HCT116 (cell line): ENCODE data around the gene CTDSPL2. TPM values are rescaled to one million over a fixed set of nuclear protein-coding genes. Genes with fewer than 3 reads are reported as not detected.
"Not testable (repeated sequence)": the region's sequence is repeated elsewhere in the genome, so short reads cannot be mapped to it uniquely, and the experiment has no call there.

Experiments
- ATAC-seq: fragments of 200-7000 bp; cut with Tn5 transposase; 2 replicates; pipeline ENCODE4 v1.9.1; 2020; ENCODE audit warnings: mild to moderate bottlenecking, moderate library complexity
- BruUV-seq: library from RNA; stranded (reverse); fragments of 400-500 nt; replicated peaks from 2 replicates; lab custom pipeline; 2021; lab: Mats Ljungman, UMichigan
- CTCF ChIA-PET: fragments of 300-600 bp; sonication (Branson Sonifier 250); formaldehyde crosslinking; loops from one replicate; lab custom pipeline; 2021; ENCODE audit warnings: antibody characterized with exemption; lab: Charles Lee
- POLR2A ChIA-PET: fragments of 300-600, 350-600 bp; sonication (Branson Sonifier 250); formaldehyde crosslinking; loops from one replicate; lab custom pipeline; 2021; ENCODE audit warnings: antibody characterized with exemption; lab: Charles Lee
- RAD21 ChIA-PET, 2 experiments: fragments of 300-600 bp; sonication (Branson Sonifier 250); formaldehyde crosslinking; loops; one replicate each; lab custom pipeline; 2023; ENCODE audit warnings: low total read pairs in 2 of 2; ENCODE audit not compliant: uncharacterized antibody in 2 of 2, unreplicated experiment in 2 of 2, low non-redundant PET in 1 of 2; lab: Charles Lee
- DNase-seq: peaks from one replicate; pipeline ENCODE4 v3.0.0-alpha.2; 2010; ENCODE audit warnings: low read depth, low spot score
- H2AFZ ChIP-seq: fragments of 200-600 bp; shearing (Covaris generic), sonication (generic); 2 replicates; pipeline ENCODE4 v1.6.1; 2017; ENCODE audit warnings: low read depth, mixed run types, mixed read lengths, antibody characterized with exemption, low read length; ENCODE audit not compliant: poor library complexity, severe bottlenecking
- H3K27ac ChIP-seq: 2 replicates; pipeline ENCODE4 v1.5.1; 2012; ENCODE audit warnings: low read depth, low read length
- H3K27me3 ChIP-seq: fragments of 200-600 bp; sonication (generic); 2 replicates; pipeline ENCODE4 v1.6.1; 2016; ENCODE audit warnings: mixed run types, low read length, mixed read lengths; ENCODE audit not compliant: insufficient read depth
- H3K36me3 ChIP-seq, 2 experiments: fragments of 200-500 bp in 1 of 2; fragments of 200-600 bp in 1 of 2; sonication (Bioruptor generic) in 1 of 2; sonication (generic) in 1 of 2; 2 replicates each; pipeline versions ENCODE4 v1.5.1 to v1.6.1; 2014 to 2016; ENCODE audit warnings: low read length in 2 of 2, inconsistent platforms in 1 of 2, mixed read lengths in 1 of 2, mixed run types in 1 of 2; ENCODE audit not compliant: insufficient read depth in 2 of 2, control insufficient read depth in 1 of 2
- H3K4me1 ChIP-seq, 2 experiments: fragments of 200-600 bp in 1 of 2; sonication (generic) in 1 of 2; 2 replicates each; pipeline versions ENCODE4 v1.5.1 to v1.6.1; 2012 to 2017; ENCODE audit warnings: low read length in 2 of 2, inconsistent platforms in 1 of 2, mild to moderate bottlenecking in 1 of 2, mixed read lengths in 1 of 2, mixed run types in 1 of 2, moderate library complexity in 1 of 2; ENCODE audit not compliant: insufficient read depth in 2 of 2, control insufficient read depth in 1 of 2
- H3K4me2 ChIP-seq: fragments of 200-600 bp; sonication (generic); 2 replicates; pipeline ENCODE4 v1.6.1; 2017; ENCODE audit warnings: mixed run types, low read length, mixed read lengths
- H3K4me3 ChIP-seq, 2 experiments: fragments of 200-600 bp in 1 of 2; sonication (generic) in 1 of 2; replicated peaks in 1 of 2; 2 replicates each; pipeline ENCODE4 v1.5.1; 2011 to 2016; ENCODE audit warnings: low read length in 2 of 2, control low read depth in 1 of 2, low read depth in 1 of 2, mild to moderate bottlenecking in 1 of 2, mixed read lengths in 1 of 2, mixed run types in 1 of 2
- H3K79me2 ChIP-seq: fragments of 200-600 bp; sonication (generic); 2 replicates; pipeline ENCODE4 v1.6.1; 2017; ENCODE audit warnings: mild to moderate bottlenecking, mixed run types, low read length, moderate library complexity, mixed read lengths; ENCODE audit not compliant: insufficient read depth
- H3K9ac ChIP-seq: fragments of 200-600 bp; sonication (generic); 2 replicates; pipeline ENCODE4 v1.6.1; 2016; ENCODE audit warnings: low read length, mixed read lengths
- H3K9me2 ChIP-seq: fragments of 200-600 bp; sonication (generic), shearing (Covaris generic); 2 replicates; pipeline ENCODE4 v1.6.1; 2017; ENCODE audit warnings: mixed run types, mild to moderate bottlenecking, moderate library complexity; ENCODE audit not compliant: insufficient read depth
- H3K9me3 ChIP-seq, 2 experiments: fragments of 200-500 bp in 1 of 2; fragments of 200-600 bp in 1 of 2; sonication (Bioruptor generic) in 1 of 2; sonication (generic) in 1 of 2; 2 replicates each; pipeline ENCODE4 v1.6.1; 2014 to 2017; ENCODE audit warnings: low read length in 2 of 2, mixed read lengths in 2 of 2, inconsistent platforms in 1 of 2, low read depth in 1 of 2, mild to moderate bottlenecking in 1 of 2, mixed run types in 1 of 2, moderate library complexity in 1 of 2; ENCODE audit not compliant: control insufficient read depth in 1 of 2, insufficient read depth in 1 of 2
- H4K20me1 ChIP-seq: fragments of 200-600 bp; sonication (generic), shearing (Covaris generic); 2 replicates; pipeline ENCODE4 v1.6.1; 2017; ENCODE audit warnings: mixed run types, mild to moderate bottlenecking, moderate library complexity; ENCODE audit not compliant: insufficient read depth
- JUND ChIP-seq: IDR thresholded peaks from 2 replicates; pipeline ENCODE4 v1.6.1; 2012
- RAD21 ChIP-seq: IDR thresholded peaks from 2 replicates; pipeline ENCODE4 v1.6.1; 2012; ENCODE audit warnings: low read depth, mild to moderate bottlenecking
- ZNF274 ChIP-seq: fragments of 200-500 bp; sonication (Bioruptor generic); IDR thresholded peaks from 2 replicates; pipeline ENCODE4 v1.6.1; 2014; ENCODE audit warnings: mild to moderate bottlenecking, low read depth, low read length, inconsistent platforms
- intact Hi-C: fragments of 100-400 bp; cut with micrococcal nuclease; formaldehyde crosslinking; loops from 2 replicates; pipeline ENCODE4 v1.10.0; 2022
- total RNA-seq: library from RNA; stranded (reverse); gene quantifications from one replicate; pipeline ENCODE4 v1.2.1, GENCODE V29; 2021; ENCODE audit not compliant: unreplicated experiment
- TF ChIP-seq, protein P1 (sequence below), 3 experiments: fragments of 200-600 bp in 1 of 3; sonication (generic) in 1 of 3; IDR thresholded peaks in 2 of 3; conservative IDR thresholded peaks in 1 of 3; 2 replicates each; pipeline ENCODE4 v1.5.1; 2012 to 2017; ENCODE audit warnings: low read depth in 2 of 3, low read length in 2 of 3, antibody characterized with exemption in 1 of 3, borderline replicate concordance in 1 of 3, control low read depth in 1 of 3, mild to moderate bottlenecking in 1 of 3, mixed read lengths in 1 of 3, mixed run types in 1 of 3, moderate library complexity in 1 of 3; ENCODE audit not compliant: insufficient read depth in 1 of 3

Gene CTDSPL2
- total RNA-seq, 1 experiment from 2014 or later = 56.0 TPM

DNA sequence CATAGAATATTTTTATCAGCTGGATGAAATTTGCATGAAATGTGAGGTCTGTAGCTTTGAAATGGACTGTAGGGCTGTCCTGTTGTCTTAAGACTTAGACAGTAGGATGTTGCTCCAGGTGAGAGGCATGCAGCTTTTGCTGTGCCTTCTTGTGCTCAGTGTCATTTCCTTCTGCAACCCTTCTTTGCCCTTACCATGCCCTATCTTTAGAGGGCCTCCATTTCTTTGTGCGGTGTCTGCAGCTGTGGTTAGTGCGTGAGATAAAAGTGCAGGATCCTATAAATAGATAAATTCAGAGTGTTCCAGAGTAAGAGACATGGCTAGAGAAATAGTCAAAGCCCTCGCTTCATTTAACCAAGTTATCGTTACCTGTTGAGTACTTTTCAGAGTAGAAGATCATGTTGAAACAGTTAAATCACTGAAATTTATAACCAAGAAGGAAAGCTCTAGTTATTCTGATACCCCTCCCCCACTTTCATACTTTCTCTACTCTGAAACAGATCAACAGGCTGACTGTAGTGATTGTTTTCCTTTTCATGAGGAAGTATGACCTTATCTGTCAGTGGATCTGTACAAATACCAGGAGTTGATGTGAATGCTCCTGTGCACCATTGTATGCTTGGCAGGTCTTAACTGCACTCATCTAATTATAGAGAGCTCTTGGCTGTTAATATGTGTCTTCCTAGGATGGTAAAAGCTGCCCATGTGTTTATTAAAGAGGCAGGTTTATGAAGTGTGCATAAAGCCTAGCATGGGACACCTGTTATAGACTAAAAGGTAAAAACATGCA, 127.7 kb downstream of the CTDSPL2 start (continued):
- TF ChIP-seq, protein P1, sequence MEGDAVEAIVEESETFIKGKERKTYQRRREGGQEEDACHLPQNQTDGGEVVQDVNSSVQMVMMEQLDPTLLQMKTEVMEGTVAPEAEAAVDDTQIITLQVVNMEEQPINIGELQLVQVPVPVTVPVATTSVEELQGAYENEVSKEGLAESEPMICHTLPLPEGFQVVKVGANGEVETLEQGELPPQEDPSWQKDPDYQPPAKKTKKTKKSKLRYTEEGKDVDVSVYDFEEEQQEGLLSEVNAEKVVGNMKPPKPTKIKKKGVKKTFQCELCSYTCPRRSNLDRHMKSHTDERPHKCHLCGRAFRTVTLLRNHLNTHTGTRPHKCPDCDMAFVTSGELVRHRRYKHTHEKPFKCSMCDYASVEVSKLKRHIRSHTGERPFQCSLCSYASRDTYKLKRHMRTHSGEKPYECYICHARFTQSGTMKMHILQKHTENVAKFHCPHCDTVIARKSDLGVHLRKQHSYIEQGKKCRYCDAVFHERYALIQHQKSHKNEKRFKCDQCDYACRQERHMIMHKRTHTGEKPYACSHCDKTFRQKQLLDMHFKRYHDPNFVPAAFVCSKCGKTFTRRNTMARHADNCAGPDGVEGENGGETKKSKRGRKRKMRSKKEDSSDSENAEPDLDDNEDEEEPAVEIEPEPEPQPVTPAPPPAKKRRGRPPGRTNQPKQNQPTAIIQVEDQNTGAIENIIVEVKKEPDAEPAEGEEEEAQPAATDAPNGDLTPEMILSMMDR (IDR thresholded peaks at IDR 0.05 in 2 of 3, conservative IDR thresholded peaks at IDR 0.05 in 1 of 3; ENCODE audit: borderline replicate concordance in 1 of 3, insufficient read depth in 1 of 3, low read depth in 2 of 3, low read length in 2 of 3) = no peak
- no peak for TF ChIP-seq JUND
- no peak for TF ChIP-seq RAD21
- TF ChIP-seq ZNF274 = no peak

- peaks cover 69 to 76% of the 10 kb centered on the region in 2 experiments for H3K36me3 ChIP-seq
- peaks cover 4 to 11% of the 10 kb centered on the region in 2 experiments; a peak in 2 of 4 replicates for H3K9me3 ChIP-seq
- CTCF ChIA-PET, DNase-seq, H3K4me2 ChIP-seq, BruUV-seq, H3K9ac ChIP-seq, RAD21 ChIA-PET, H2AFZ ChIP-seq, H3K27me3 ChIP-seq, ATAC-seq, H3K9me2 ChIP-seq, intact Hi-C loops, H3K27ac ChIP-seq, H4K20me1 ChIP-seq, POLR2A ChIA-PET, H3K4me3 ChIP-seq, H3K4me1 ChIP-seq: not testable (repeated sequence)
- peaks cover 44% of the 10 kb centered on the region for H3K79me2 ChIP-seq
These were observed 133.5 kb downstream of the CTDSPL2 start for GRCh38 chr15:44560926-44561325.
